ENCODE results near the gene ARHGAP27.

GRCh38 chr17:45394091-45394490, 38.6 kb downstream of the ARHGAP27 start:
- TF ChIP-seq POLR2AphosphoS5 (IDR thresholded peaks at IDR 0.05; ENCODE audit: borderline replicate concordance, low read depth, low read length) (no peak), EZH2 (IDR thresholded peaks at IDR 0.05) (no peak), FOXP2 (optimal IDR thresholded peaks at IDR 0.05; ENCODE audit: control extremely low read depth, extremely low read length, insufficient read depth) (no peak)

Measured in SK-N-MC (cell line).